WERI-Rb-1 (cell line): ENCODE data around the gene HTR3C.

ENCODE experiments used
- DNase-seq: peaks from one replicate; pipeline ENCODE4 v3.0.0-alpha.2; 2020
- H3K27ac ChIP-seq: fragments of 250-450 bp; sonication (Bioruptor Pico); 2 replicates; pipeline ENCODE4 v1.5.1; 2020; ENCODE audit warnings: mild to moderate bottlenecking, moderate library complexity
- H3K27me3 ChIP-seq: fragments of 250-450 bp; sonication (Bioruptor Pico); 2 replicates; pipeline ENCODE4 v1.5.1; 2021; ENCODE audit warnings: mild to moderate bottlenecking, low read depth, moderate library complexity; ENCODE audit not compliant: insufficient read depth, severe bottlenecking
- H3K36me3 ChIP-seq: fragments of 250-450 bp; sonication (Bioruptor Pico); 2 replicates; pipeline ENCODE4 v1.5.1; 2020; ENCODE audit warnings: mild to moderate bottlenecking, moderate library complexity
- H3K4me3 ChIP-seq: 2 replicates; pipeline ENCODE4 v1.5.1; 2011; ENCODE audit warnings: low read depth, mild to moderate bottlenecking, control low read depth, low read length
- H3K9me3 ChIP-seq: fragments of 250-450 bp; sonication (Bioruptor Pico); 2 replicates; pipeline ENCODE4 v1.5.1; 2021; ENCODE audit warnings: mild to moderate bottlenecking, moderate library complexity; ENCODE audit not compliant: severe bottlenecking
- CTCF ChIP-seq: IDR thresholded peaks from 2 replicates; pipeline ENCODE4 v1.5.1; 2011; ENCODE audit warnings: low read depth, mild to moderate bottlenecking, control low read depth, inconsistent platforms, low read length

The HTR3C gene

GRCh38 chr3:184092199-184092598 lies 39.4 kb downstream of the HTR3C start:
- DNase-seq = no peak
- H3K4me3 ChIP-seq = no peak overlapping the region
- H3K9me3 ChIP-seq = peaks cover 12% of the 10 kb centered on the region
- no peaks in the 10 kb centered on the region for H3K27me3 ChIP-seq
- H3K36me3 ChIP-seq = no peaks in the 10 kb centered on the region
- TF ChIP-seq CTCF = no peak
- H3K27ac ChIP-seq = no peak overlapping the region

GRCh38 chr3:184096811-184097383 lies 44.0 kb downstream of the HTR3C start, which contains the start of gene HTR3E:
HTR3E (plus strand) TSS chr3:184097064; CDS start chr3:184097530, 466 bp downstream.
- DNase-seq = no peak

GRCh38 chr3:184097556-184097955 lies 44.7 kb downstream of the HTR3C start:
- TF ChIP-seq CTCF = no peak
- no peak for DNase-seq
- Histone ChIP-seq H3K27ac (no peak overlapping the region), H3K27me3 (no peaks in the 10 kb centered on the region), H3K36me3 (no peaks in the 10 kb centered on the region), H3K4me3 (no peak overlapping the region), H3K9me3 (peaks cover 3% of the 10 kb centered on the region)

More at GRCh38 chr3:184096811-184097383, 44.0 kb downstream of the HTR3C start, which contains the start of gene HTR3E:
- no peak for TF ChIP-seq CTCF
- no peaks in the 10 kb centered on the region for H3K36me3 ChIP-seq
- no peaks in the 10 kb centered on the region for H3K27me3 ChIP-seq
- H3K4me3 ChIP-seq = no peak within 1 kb of the TSS
- peaks cover 10% of the 10 kb centered on the region for H3K9me3 ChIP-seq
- no peak within 1 kb of the TSS for H3K27ac ChIP-seq

GRCh38 chr3:184099806-184100686 lies 47.2 kb downstream of the HTR3C start:
- no peak for DNase-seq
- H3K9me3 ChIP-seq = no peaks in the 10 kb centered on the region
- H3K27ac ChIP-seq = no peak overlapping the region
- no peak for TF ChIP-seq CTCF
- no peaks in the 10 kb centered on the region for H3K27me3 ChIP-seq
- no peak overlapping the region for H3K4me3 ChIP-seq
- H3K36me3 ChIP-seq = no peaks in the 10 kb centered on the region
